C4-2B (cell line): ENCODE measurements around the gene LGR6.

Experiments
- H3K27ac ChIP-seq: fragments of 450-650 bp; 2 replicates; pipeline ENCODE4 v1.5.1; 2017
- CTCF ChIP-seq: fragments of 450-650 bp; conservative IDR thresholded peaks from 2 replicates; pipeline ENCODE4 v1.5.1; 2017; ENCODE audit warnings: mild to moderate bottlenecking
- ZFX ChIP-seq: fragments of 450-650 bp; IDR thresholded peaks from 2 replicates; pipeline ENCODE4 v1.6.1; 2017

Gene LGR6

GRCh38 chr1:202263628-202264027, 70.0 kb downstream of the LGR6 start:
- no peak overlapping the region for H3K27ac ChIP-seq
- TF ChIP-seq CTCF (no peak), ZFX (no peak)

- TF ChIP-seq ZFX, result no peak
- TF ChIP-seq CTCF, result no peak
- H3K27ac ChIP-seq, result no peak overlapping the region
Observed at GRCh38 chr1:202264300-202264699, 70.7 kb downstream of the LGR6 start.

- TF ChIP-seq CTCF (no peak), ZFX (no peak)
- no peak overlapping the region for H3K27ac ChIP-seq
Observed at GRCh38 chr1:202264726-202265125, 71.1 kb downstream of the LGR6 start.

GRCh38 chr1:202266061-202266765, 72.6 kb downstream of the LGR6 start:
- TF ChIP-seq CTCF, result no peak
- no peak for TF ChIP-seq ZFX
- H3K27ac ChIP-seq, result no peak overlapping the region

- TF ChIP-seq ZFX, result no peak
- no peak for TF ChIP-seq CTCF
- H3K27ac ChIP-seq, result no peak overlapping the region
Observed at GRCh38 chr1:202268032-202268431, 74.4 kb downstream of the LGR6 start.

- H3K27ac ChIP-seq, result no peak overlapping the region
- TF ChIP-seq CTCF (no peak), ZFX (no peak)
Observed at GRCh38 chr1:202268817-202269216, 75.2 kb downstream of the LGR6 start.

GRCh38 chr1:202270871-202271326, 77.3 kb downstream of the LGR6 start:
- TF ChIP-seq CTCF (no peak), ZFX (no peak)
- no peak overlapping the region for H3K27ac ChIP-seq
